ENCODE measurements around the gene ANGPTL7. TPM values are rescaled to one million over a fixed set of nuclear protein-coding genes. Genes with fewer than 3 reads are reported as not detected.

ANGPTL7 gene
- total RNA-seq, 6 experiments from 2014 or later, result not detected

- Histone ChIP-seq H3K27me3 (no peaks in the 10 kb centered on the region), H3K4me1 (no peaks in the 10 kb centered on the region), H3K4me3 (no peak overlapping the region), H3K9me3 (no peaks in the 10 kb centered on the region), H3K36me3 (no peaks in the 10 kb centered on the region), H3K27ac (no peak overlapping the region)
- no peak for TF ChIP-seq POLR2A (IDR thresholded peaks at IDR 0.05)
- no peak for TF ChIP-seq CTCF (IDR thresholded peaks at IDR 0.05)
- no peak for ATAC-seq
- intact Hi-C loops (cut with DNase I), result no loop called here
- DNase-seq, result no peak
- 87% methylated on average over 3 of the region's 3 CpGs for WGBS (ENCODE audit: insufficient coverage, low coverage, low lambda C conversion rate, missing lambda C conversion rate)
These were observed 20.0 kb upstream of the ANGPTL7 start for GRCh38 chr1:11169202-11169601.

- Histone ChIP-seq H3K9me3 (no peaks in the 10 kb centered on the region), H3K36me3 (no peaks in the 10 kb centered on the region), H3K27ac (no peak overlapping the region), H3K27me3 (no peaks in the 10 kb centered on the region), H3K4me1 (no peaks in the 10 kb centered on the region), H3K4me3 (no peak overlapping the region)
- no peak for DNase-seq
- TF ChIP-seq POLR2A (IDR thresholded peaks at IDR 0.05) (no peak), CTCF (IDR thresholded peaks at IDR 0.05) (no peak)
- ATAC-seq, result no peak
- intact Hi-C loops (cut with DNase I), result no loop called here
- WGBS (ENCODE audit: insufficient coverage, low coverage, low lambda C conversion rate, missing lambda C conversion rate), result 100% methylated on average over 2 of the region's 2 CpGs
These were observed 19.1 kb upstream of the ANGPTL7 start for GRCh38 chr1:11170102-11170501.

DNA sequence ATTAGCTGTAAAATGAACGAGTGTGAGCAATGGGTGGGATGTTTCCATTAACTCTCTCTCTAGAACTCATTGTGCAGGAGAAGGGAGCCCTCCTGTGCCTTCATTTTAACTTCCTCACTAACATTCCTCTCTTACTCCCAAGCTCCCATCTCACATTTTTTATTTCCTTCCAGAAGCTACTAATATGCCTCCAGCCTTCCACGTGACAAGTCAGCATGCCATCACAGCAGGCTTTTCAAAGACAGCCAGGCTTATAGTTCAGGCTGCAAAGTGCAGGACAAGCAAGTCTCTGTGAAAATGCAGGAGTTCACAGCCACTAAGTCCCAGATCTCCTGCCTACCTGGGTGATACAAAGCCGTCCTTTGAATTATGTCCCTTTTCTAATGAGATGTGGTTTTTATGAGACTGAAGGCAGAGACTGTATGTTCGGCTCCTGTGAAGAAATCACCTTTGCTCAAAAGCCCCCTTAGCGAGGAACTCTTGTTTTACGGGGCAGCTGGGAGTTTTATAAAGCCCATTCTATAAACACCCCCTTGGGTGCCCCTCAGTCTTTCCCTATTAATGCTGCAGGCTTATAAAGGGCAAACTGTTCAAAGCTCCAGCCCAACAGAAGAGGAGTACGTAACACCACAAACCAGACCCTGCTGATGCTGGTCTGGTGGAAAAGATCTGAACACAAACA, 14.8 kb upstream of the ANGPTL7 start:
- no peaks in the 10 kb centered on the region for H3K27me3 ChIP-seq
- H3K27ac ChIP-seq, result no peak overlapping the region
- TF ChIP-seq CTCF (IDR thresholded peaks at IDR 0.05), result no peak
- no peak for TF ChIP-seq POLR2A (IDR thresholded peaks at IDR 0.05)
- no peaks in the 10 kb centered on the region for H3K36me3 ChIP-seq
- intact Hi-C loops (cut with DNase I), result no loop called here
- H3K4me3 ChIP-seq, result no peak overlapping the region
- no peak for DNase-seq
- no peak for ATAC-seq
- H3K4me1 ChIP-seq, result no peaks in the 10 kb centered on the region
- H3K9me3 ChIP-seq, result no peaks in the 10 kb centered on the region
- 79% methylated on average over 5 of the region's 7 CpGs for WGBS (ENCODE audit: insufficient coverage, low coverage, low lambda C conversion rate, missing lambda C conversion rate)

GRCh38 chr1:11175461-11175860, 13.7 kb upstream of the ANGPTL7 start:
- no peak for ATAC-seq
- Histone ChIP-seq H3K4me3 (no peak overlapping the region), H3K27ac (no peak overlapping the region), H3K4me1 (no peaks in the 10 kb centered on the region), H3K9me3 (no peaks in the 10 kb centered on the region), H3K27me3 (no peaks in the 10 kb centered on the region), H3K36me3 (no peaks in the 10 kb centered on the region)
- WGBS (ENCODE audit: insufficient coverage, low coverage, low lambda C conversion rate, missing lambda C conversion rate), result no CpG with 5 or more reads among the region's 10 CpGs
- intact Hi-C loops (cut with DNase I), result no loop called here
- no peak for DNase-seq
- no peak for TF ChIP-seq CTCF (IDR thresholded peaks at IDR 0.05)
- TF ChIP-seq POLR2A (IDR thresholded peaks at IDR 0.05), result no peak
